Liver (tissue), 9 donors: ENCODE measurements around the gene STPG1. TPM values are rescaled to one million over a fixed set of nuclear protein-coding genes. Genes with fewer than 3 reads are reported as not detected.

Source experiments
- DNase-seq: peaks from one replicate; pipeline ENCODE4 v3.0.0-alpha.2; 2017; ENCODE audit warnings: low spot score
- H3K27ac ChIP-seq, 2 donors: one replicate each; pipeline ENCODE4 v1.7.0; 2013; ENCODE audit warnings: inconsistent platforms in 2 of 2, low read length in 2 of 2, control low read depth in 1 of 2, low read depth in 1 of 2, mild to moderate bottlenecking in 1 of 2
- H3K27me3 ChIP-seq, 4 donors: one replicate each; pipeline versions ENCODE4 v1.6.1 to v1.7.0; 2013; ENCODE audit warnings: low read length in 3 of 4, inconsistent platforms in 1 of 4, mild to moderate bottlenecking in 1 of 4, moderate library complexity in 1 of 4; ENCODE audit not compliant: control insufficient read depth in 4 of 4, insufficient read depth in 4 of 4
- H3K36me3 ChIP-seq, 4 donors: one replicate each; pipeline versions ENCODE4 v1.6.1 to v1.7.0; 2013; ENCODE audit warnings: low read length in 3 of 4, mild to moderate bottlenecking in 3 of 4, low read depth in 1 of 4, moderate library complexity in 1 of 4; ENCODE audit not compliant: control insufficient read depth in 4 of 4, insufficient read depth in 3 of 4
- H3K4me1 ChIP-seq, 4 donors: one replicate each; pipeline versions ENCODE4 v1.6.1 to v1.7.0; 2013; ENCODE audit warnings: low read length in 3 of 4, mild to moderate bottlenecking in 3 of 4, moderate library complexity in 1 of 4; ENCODE audit not compliant: control insufficient read depth in 4 of 4, insufficient read depth in 4 of 4
- H3K4me3 ChIP-seq, 3 donors: one replicate each; pipeline versions ENCODE4 v1.6.1 to v1.7.0; 2013; ENCODE audit warnings: low read length in 3 of 3, control low read depth in 1 of 3, low read depth in 1 of 3, mild to moderate bottlenecking in 1 of 3
- H3K9ac ChIP-seq, 2 donors: one replicate each; pipeline ENCODE4 v1.7.0; 2013; ENCODE audit warnings: low read length in 2 of 2, mild to moderate bottlenecking in 2 of 2, moderate library complexity in 2 of 2, control low read depth in 1 of 2, low read depth in 1 of 2
- H3K9me3 ChIP-seq, 4 donors: one replicate each; pipeline versions ENCODE4 v1.6.1 to v1.7.0; 2013; ENCODE audit warnings: low read length in 3 of 4; ENCODE audit not compliant: control insufficient read depth in 4 of 4
- HNF4A ChIP-seq, 2 donors: conservative IDR thresholded peaks; 2 replicates each; pipeline ENCODE4 v1.6.1; 2016; ENCODE audit warnings: antibody characterized with exemption in 2 of 2, mild to moderate bottlenecking in 2 of 2
- HNF4G ChIP-seq: IDR thresholded peaks from 2 replicates; pipeline ENCODE4 v1.6.1; 2016; ENCODE audit warnings: antibody characterized with exemption
- RAD21 ChIP-seq, 2 donors: IDR thresholded peaks; 2 replicates each; pipeline ENCODE4 v1.6.1; 2016; ENCODE audit warnings: antibody characterized with exemption in 2 of 2, mild to moderate bottlenecking in 2 of 2
- RXRA ChIP-seq, 2 donors: IDR thresholded peaks; 2 replicates each; pipeline ENCODE4 v1.6.1; 2017 to 2018; ENCODE audit warnings: antibody characterized with exemption in 2 of 2, mild to moderate bottlenecking in 1 of 2
- SP1 ChIP-seq: IDR thresholded peaks from 2 replicates; pipeline ENCODE4 v1.6.1; 2018; ENCODE audit warnings: antibody characterized with exemption, mild to moderate bottlenecking
- ZBTB33 ChIP-seq: IDR thresholded peaks from 2 replicates; pipeline ENCODE4 v1.6.1; 2016; ENCODE audit warnings: antibody characterized with exemption
- WGBS: extraction: QIAGEN DNeasy Blood & Tissue Kit; methylation state at CpG from one replicate; pipeline ENCODE4 v1.1.7; 2013; 5-methylcytosine and 5-hydroxymethylcytosine counted together
- polyA plus RNA-seq, 2 donors: library from polyadenylated mRNA; stranded (reverse) in 1 of 2; unstranded in 1 of 2; fragments of 200-250 nt in 1 of 2; fragments of >200 nt in 1 of 2; fragmentation: Nextera tagmentation in 1 of 2; extraction: Ambion mirVana in 1 of 2; gene quantifications; one replicate each; pipeline versions ENCODE4 v1.2.1 to v1.2.3, GENCODE V29; 2013 to 2015
- total RNA-seq, 2 donors: library from RNA; depleted of rRNA; stranded (reverse); fragments of >200 nt; gene quantifications; one replicate each; pipeline ENCODE4 v1.2.3, GENCODE V29; 2014
- TF ChIP-seq, protein P1 (sequence below): IDR thresholded peaks from 2 replicates; pipeline ENCODE4 v1.6.1; 2016; ENCODE audit warnings: antibody characterized with exemption, mild to moderate bottlenecking
- TF ChIP-seq, protein P2 (sequence below): fragments of 150-350 bp; IDR thresholded peaks from 2 replicates; pipeline ENCODE4 v1.5.1; 2017; ENCODE audit warnings: improper control_type of control experiment, low read depth, low read length; ENCODE audit not compliant: missing input control
- donor health status: healthy.
- donor health status: healthy.
- donor health status: healthy.
- donor health status: healthy.
- donor health status: healthy.

Gene STPG1
- total and polyA plus RNA-seq, 4 donors = 0.92 to 2.9 (median 1.0) TPM

DNA sequence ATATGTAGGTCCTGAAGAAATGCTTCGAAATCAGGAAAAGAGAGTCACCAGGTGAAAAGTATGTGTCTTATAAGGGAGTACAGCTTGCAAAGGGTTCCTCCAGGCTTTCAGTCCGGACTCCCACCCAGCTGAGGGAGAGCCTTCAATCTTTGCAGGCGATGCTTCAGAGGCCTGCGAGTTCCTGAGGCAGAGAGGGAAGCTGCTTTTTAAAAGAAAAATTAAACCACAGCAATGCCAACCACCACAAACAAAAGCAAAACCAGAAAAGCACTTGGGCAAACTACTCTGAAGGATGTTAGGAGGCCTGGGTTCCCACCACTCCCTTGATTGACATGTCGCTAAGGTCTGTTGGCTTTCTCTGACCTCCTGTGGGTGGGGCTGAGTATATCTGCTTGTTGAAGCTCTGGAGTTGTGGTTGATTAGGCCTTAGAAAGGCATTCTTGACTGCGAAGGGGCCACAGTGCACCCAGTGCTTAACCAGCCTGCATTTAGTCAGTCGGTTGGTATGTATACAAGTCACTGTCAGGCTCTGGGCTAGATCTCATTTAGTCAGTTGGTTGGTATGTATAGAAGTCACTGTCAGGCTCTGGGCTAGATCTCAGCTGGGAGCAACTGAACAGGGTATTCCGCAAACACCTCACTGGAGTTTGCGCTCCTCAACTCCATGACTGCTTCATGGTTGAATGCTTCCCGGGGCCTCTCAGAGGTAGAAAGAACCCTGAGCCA, 3.2 kb upstream of the STPG1 start:
- no peak overlapping the region for H3K9ac ChIP-seq
- peaks cover 3 to 25% (median 19%) of the 10 kb centered on the region in 4 donors for H3K4me1 ChIP-seq
- 67% methylated on average over 10 of the region's 10 CpGs for WGBS
- peaks cover 0 to 10% (median 2%) of the 10 kb centered on the region in 4 donors for H3K36me3 ChIP-seq
- H3K27ac ChIP-seq = no peak overlapping the region
- H3K9me3 ChIP-seq = no peaks in the 10 kb centered on the region
- peak; percentile 56 for DNase-seq
- TF ChIP-seq ZBTB33 = no peak
- no peak for TF ChIP-seq SP1
- TF ChIP-seq RAD21 (IDR thresholded peaks at IDR 0.05) = no peak
- TF ChIP-seq, protein P1, sequence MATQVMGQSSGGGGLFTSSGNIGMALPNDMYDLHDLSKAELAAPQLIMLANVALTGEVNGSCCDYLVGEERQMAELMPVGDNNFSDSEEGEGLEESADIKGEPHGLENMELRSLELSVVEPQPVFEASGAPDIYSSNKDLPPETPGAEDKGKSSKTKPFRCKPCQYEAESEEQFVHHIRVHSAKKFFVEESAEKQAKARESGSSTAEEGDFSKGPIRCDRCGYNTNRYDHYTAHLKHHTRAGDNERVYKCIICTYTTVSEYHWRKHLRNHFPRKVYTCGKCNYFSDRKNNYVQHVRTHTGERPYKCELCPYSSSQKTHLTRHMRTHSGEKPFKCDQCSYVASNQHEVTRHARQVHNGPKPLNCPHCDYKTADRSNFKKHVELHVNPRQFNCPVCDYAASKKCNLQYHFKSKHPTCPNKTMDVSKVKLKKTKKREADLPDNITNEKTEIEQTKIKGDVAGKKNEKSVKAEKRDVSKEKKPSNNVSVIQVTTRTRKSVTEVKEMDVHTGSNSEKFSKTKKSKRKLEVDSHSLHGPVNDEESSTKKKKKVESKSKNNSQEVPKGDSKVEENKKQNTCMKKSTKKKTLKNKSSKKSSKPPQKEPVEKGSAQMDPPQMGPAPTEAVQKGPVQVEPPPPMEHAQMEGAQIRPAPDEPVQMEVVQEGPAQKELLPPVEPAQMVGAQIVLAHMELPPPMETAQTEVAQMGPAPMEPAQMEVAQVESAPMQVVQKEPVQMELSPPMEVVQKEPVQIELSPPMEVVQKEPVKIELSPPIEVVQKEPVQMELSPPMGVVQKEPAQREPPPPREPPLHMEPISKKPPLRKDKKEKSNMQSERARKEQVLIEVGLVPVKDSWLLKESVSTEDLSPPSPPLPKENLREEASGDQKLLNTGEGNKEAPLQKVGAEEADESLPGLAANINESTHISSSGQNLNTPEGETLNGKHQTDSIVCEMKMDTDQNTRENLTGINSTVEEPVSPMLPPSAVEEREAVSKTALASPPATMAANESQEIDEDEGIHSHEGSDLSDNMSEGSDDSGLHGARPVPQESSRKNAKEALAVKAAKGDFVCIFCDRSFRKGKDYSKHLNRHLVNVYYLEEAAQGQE = no peak
- no peak for TF ChIP-seq HNF4A (conservative IDR thresholded peaks at IDR 0.05)
- no peak for TF ChIP-seq RXRA (IDR thresholded peaks at IDR 0.05)
- TF ChIP-seq, protein P2, sequence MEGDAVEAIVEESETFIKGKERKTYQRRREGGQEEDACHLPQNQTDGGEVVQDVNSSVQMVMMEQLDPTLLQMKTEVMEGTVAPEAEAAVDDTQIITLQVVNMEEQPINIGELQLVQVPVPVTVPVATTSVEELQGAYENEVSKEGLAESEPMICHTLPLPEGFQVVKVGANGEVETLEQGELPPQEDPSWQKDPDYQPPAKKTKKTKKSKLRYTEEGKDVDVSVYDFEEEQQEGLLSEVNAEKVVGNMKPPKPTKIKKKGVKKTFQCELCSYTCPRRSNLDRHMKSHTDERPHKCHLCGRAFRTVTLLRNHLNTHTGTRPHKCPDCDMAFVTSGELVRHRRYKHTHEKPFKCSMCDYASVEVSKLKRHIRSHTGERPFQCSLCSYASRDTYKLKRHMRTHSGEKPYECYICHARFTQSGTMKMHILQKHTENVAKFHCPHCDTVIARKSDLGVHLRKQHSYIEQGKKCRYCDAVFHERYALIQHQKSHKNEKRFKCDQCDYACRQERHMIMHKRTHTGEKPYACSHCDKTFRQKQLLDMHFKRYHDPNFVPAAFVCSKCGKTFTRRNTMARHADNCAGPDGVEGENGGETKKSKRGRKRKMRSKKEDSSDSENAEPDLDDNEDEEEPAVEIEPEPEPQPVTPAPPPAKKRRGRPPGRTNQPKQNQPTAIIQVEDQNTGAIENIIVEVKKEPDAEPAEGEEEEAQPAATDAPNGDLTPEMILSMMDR = no peak
- no peak for TF ChIP-seq HNF4G
- H3K27me3 ChIP-seq = no peaks in the 10 kb centered on the region
- H3K4me3 ChIP-seq = peak overlapping the region in 2 of 3 donors; percentile 71 to 74

DNA sequence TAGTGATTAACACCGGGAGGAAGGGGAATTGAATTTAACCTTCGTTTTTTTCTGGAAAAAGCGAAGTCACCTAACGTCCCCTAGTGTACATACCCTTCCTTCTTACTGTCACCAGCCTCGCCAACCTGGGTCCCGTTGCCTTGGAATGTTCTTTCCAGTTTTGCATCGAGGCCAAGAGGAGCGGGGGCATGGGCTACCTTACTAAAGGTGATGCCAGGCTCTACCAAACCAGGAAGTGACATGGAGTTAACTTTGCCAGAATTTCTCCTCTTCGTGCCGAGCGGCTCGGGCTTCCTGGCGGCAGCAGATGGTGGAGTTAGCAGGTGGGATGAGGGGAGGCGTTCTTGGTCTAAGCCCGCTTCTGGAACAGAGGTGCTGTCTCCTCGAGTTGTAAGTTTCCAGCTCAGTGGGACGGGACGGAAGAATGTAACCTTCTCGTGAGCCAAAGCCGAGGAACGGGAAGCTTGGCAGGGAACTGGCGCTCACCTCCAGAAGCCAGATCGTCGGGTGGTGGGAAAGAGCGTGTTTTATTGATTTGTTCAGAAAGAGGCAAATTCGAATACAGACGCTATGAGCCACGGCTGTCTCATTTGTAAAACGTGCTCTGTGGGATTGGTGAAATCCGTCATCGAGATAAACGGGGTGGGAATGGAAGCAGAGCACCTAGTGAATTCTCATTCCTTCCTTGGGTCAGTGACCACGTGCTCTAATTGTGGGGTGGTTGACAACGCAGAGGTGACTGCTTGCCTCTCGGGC, 2.5 kb upstream of the STPG1 start:
- WGBS = 1% methylated on average over 35 of the region's 35 CpGs
- Histone ChIP-seq H3K4me1 (peaks cover 3 to 25% (median 19%) of the 10 kb centered on the region in 4 donors), H3K4me3 (peak overlapping the region; percentile 71 to 97 (median 74)), H3K9me3 (no peaks in the 10 kb centered on the region), H3K27ac (peak overlapping the region; percentile 2 to 14), H3K36me3 (peaks cover 0 to 6% (median 1%) of the 10 kb centered on the region in 4 donors), H3K27me3 (no peaks in the 10 kb centered on the region), H3K9ac (peak overlapping the region in 1 of 2 donors; percentile 45)
- TF ChIP-seq RXRA (IDR thresholded peaks at IDR 0.05) (no peak), HNF4A (conservative IDR thresholded peaks at IDR 0.05) (peak in 1 of 2 donors; percentile 0)
- TF ChIP-seq, protein P2 = no peak
- DNase-seq = no peak
